CD4-positive, alpha-beta T cell treated with Interleukin-6 at 100 ng/mL for 8 hours (primary cell): ENCODE measurements around the gene ZNF341.
"Not testable (repeated sequence)": the region's sequence is repeated elsewhere in the genome, so short reads cannot be mapped to it uniquely, and the experiment has no call there.

ENCODE experiments used
- DNase-seq: peaks from one replicate; pipeline ENCODE4 v3.0.0-alpha.2; 2020; ENCODE audit warnings: mixed read lengths, low spot score

ZNF341 gene

GRCh38 chr20:33730946-33731692 lies 677 bp upstream of the ZNF341 start:
- DNase-seq = no peak

DNA sequence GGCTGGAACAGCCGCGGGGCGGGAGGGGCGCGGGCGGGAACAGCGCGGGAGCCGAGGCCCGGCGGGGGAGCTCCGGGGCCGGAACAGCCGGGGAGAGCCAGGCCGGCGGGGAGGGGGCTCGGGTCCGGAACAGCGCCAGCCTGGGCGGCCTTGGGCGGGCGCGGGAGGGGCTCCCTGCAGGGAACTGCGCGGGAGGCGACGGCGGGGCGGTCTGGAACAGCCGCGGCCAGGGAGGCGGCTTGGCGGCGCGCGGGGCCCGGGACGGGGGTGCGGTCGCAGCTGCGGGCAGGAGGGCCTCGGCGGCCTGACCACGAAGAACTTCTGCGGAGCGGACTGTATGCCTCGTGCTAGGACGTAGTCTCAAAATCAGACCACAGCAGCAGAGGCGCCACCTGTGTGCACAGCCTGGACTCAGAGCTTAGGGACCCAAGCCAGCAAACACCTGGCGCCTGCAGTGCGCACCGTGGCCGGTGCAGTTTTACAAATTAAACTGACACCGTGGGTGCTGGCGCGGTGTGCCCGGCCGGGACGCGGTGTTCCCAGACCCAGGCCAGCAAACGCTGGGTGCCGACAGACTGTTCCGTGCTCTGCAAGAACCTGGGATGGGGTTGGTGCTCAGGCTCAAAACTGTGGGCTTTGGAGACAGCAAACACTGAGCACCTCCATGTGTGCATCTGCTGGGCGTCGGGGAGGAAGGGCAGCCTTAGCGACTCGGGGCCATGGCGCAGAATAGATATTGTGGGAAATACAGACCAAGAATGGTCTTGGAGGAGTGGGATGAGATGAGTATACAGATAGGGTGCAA lies 572 bp downstream of the ZNF341 start:
- peak; percentile 85 for DNase-seq

GRCh38 chr20:33733654-33734576 lies 2.1 kb downstream of the ZNF341 start:
- DNase-seq = no peak

GRCh38 chr20:33736962-33737361 lies 5.2 kb downstream of the ZNF341 start:
- DNase-seq = no peak

GRCh38 chr20:33739493-33739892 lies 7.7 kb downstream of the ZNF341 start:
- DNase-seq = no peak

- DNase-seq = no peak
These were observed 8.4 kb downstream of the ZNF341 start for GRCh38 chr20:33740189-33740588.

GRCh38 chr20:33744181-33744580 lies 12.4 kb downstream of the ZNF341 start:
- no peak for DNase-seq

- DNase-seq = no peak
These were observed 13.1 kb downstream of the ZNF341 start for GRCh38 chr20:33744773-33745385.

DNA sequence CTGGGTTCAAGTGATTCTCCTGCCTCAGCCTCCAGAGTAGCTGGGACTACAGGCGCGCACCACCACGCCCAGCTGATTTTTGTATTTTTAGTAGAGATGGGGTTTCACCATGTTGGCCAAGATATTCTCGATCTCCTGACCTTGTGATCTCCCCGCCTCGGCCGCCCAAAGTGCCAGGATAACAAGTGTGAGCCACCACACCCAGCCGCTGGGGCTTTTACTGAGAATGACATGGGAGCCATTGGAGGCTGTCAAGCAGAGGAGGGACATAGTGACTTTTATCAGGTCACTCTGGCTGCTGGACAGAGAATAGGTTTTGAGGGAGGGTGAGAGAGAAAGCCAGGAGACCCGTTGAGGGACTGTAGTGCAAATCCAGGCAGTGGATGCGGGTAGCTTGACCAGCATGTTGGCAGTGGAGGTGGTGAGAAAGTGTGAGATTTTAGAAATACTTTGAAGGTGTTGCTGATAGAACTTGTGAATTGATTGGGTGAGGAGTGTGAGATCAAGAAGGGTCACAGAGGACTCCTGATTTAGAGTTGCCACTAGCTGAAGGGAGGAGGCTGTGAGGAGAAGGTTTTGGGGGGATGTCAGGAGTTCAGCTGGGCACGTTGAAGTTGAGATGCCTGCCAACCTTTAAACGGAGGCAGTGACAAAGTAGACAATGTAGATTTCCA lies 14.7 kb downstream of the ZNF341 start:
- no peak for DNase-seq

- no peak for DNase-seq
These were observed 20.0 kb downstream of the ZNF341 start for GRCh38 chr20:33751775-33752174.

DNA sequence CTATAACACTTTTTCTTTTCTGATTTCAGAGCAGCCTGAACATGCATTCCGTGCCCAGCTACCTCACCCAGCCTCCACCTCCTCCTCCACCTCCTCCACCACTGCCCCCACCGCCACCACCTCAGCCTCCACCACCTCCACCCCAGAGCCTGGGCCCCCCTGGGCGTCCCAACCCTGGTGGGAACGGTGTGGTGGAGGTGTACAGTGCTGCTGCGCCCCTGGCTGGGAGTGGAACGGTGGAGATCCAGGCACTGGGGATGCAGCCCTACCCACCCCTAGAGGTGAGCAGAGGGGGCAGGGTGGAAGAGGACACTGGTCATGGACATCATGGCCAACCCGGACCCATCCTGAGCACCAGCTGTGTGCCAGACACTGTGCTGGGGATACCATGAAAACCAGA lies 21.3 kb downstream of the ZNF341 start:
- DNase-seq = no peak

GRCh38 chr20:33753763-33754162 lies 22.0 kb downstream of the ZNF341 start:
- DNase-seq = no peak

- DNase-seq = not testable (repeated sequence)
These were observed 24.2 kb downstream of the ZNF341 start for GRCh38 chr20:33755936-33756490.

GRCh38 chr20:33757046-33757445 lies 25.2 kb downstream of the ZNF341 start:
- DNase-seq = no peak

GRCh38 chr20:33757458-33757857 lies 25.7 kb downstream of the ZNF341 start:
- no peak for DNase-seq

- no peak for DNase-seq
These were observed 30.0 kb downstream of the ZNF341 start for GRCh38 chr20:33761698-33762250.

DNA sequence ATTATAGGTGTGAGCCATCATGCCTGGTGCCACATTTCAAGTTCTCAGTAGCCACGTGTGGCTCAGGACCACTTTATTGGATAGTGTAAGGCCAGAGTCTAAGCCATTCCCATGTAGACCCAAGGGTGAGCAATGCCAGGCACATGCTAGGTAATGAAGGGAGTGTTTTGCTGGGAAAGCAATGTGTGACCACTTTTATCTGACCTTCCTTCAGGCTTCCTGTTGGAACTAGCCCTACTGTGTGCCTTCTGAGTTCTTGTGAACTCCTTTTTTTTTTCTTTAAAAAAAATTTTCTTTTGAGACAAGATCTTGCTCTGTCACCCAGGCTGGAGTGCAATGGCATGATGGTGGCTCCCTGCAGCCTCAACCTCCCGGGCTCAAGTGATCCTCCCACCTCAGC lies 33.3 kb downstream of the ZNF341 start:
- no peak for DNase-seq

DNA sequence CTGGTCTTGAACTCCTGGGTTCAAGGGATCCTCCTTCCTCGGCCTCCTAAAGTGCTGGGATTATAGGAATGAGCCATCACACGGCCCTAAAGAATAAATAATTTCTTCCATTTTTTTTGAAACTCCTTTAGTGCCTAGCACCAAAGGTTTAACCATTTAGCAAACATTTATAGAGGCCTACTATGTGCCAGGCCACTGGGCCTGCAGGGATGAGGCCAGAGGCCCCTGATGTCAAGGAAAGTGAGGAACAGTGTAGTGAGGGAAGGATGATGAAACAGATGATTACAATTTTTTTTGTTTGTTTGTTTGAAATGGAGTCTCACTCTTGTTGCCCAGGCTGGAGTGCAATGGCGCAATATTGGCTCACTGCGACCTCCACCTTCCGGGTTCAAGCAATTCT lies 33.8 kb downstream of the ZNF341 start:
- no peak for DNase-seq

GRCh38 chr20:33766686-33767085 lies 34.9 kb downstream of the ZNF341 start:
- DNase-seq = no peak

GRCh38 chr20:33767777-33768138 lies 36.0 kb downstream of the ZNF341 start:
- DNase-seq = no peak

- DNase-seq = no peak
These were observed 37.2 kb downstream of the ZNF341 start for GRCh38 chr20:33769043-33769442.
